ENCODE measurements around the gene SOBP.

GRCh38 chr6:107569473-107569872, 79.6 kb downstream of the SOBP start:
- TF ChIP-seq POLR2A (IDR thresholded peaks at IDR 0.05; ENCODE audit: low read depth, low read length) (no peak), POLR2AphosphoS5 (IDR thresholded peaks at IDR 0.05; ENCODE audit: insufficient read depth, low read depth, low read length) (no peak)
